ENCODE data around the gene BAZ2B. TPM values are rescaled to one million over a fixed set of nuclear protein-coding genes. Genes with fewer than 3 reads are reported as not detected.
"Not testable (repeated sequence)": the region's sequence is repeated elsewhere in the genome, so short reads cannot be mapped to it uniquely, and the experiment has no call there.

Gene BAZ2B
- total RNA-seq, 3 donors from 2014 or later = 5.0 to 6.7 (median 5.1) TPM

DNA sequence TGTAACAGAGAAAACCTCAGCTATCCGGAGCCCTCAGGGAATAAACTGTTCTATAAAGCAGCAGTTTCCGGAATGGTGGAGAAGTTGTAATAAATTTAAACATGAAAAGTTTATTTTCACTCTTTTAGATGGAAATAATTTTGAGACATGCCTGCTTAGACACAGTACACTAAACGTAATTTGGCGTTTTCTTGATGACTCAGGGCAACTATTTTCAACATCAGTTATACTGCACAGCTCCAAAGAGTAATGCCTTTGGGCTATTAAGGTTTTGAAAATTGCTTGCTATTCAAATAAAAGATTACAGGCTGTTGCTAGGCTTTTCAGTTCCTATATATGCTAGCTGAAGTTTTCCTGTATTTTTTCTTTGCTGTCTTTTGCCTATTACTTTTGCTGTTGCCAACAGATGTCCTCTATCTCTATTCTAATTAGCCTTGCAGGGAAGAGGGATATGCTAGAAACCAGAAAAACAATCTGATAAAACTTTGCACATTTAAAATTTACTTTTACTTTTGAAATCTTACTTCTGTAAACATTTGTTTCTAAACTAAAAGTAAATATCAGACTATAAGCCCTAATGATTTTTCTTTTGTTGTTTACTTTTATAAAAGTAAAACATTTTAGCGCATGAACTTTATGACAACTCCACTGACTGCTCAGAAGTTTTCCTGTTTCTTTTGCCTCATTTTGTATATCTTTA, 216.5 kb downstream of the BAZ2B start:
- Mint-ChIP-seq H3K36me3 (ENCODE audit: insufficient read depth) (peaks cover 14% of the 10 kb centered on the region), H3K4me3 (no peak overlapping the region), H3K9me3 (no peaks in the 10 kb centered on the region), H3K4me1 (ENCODE audit: low read depth) (no peaks in the 10 kb centered on the region), H3K27me3 (ENCODE audit: low read depth) (no peaks in the 10 kb centered on the region)
- no peak for DNase-seq
- no peak for ATAC-seq

DNA sequence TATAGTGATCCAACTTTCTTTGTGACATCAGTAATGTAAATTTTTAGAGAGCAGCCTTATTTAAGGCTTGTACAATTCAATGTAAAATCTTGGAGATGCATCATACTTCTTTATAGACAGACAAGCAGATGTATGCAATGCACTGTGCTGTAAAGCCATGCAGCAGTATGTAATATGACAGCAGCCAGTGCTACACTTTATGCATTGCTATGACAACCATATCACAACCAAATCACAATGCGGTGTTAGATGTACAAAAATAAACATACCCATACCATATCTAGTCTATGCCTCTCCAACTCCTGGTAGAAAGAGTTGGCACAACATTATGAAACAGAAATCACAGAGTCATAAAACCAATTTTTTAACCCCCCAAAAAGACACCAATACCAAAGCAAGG, 219.5 kb downstream of the BAZ2B start:
- Mint-ChIP-seq H3K4me1 (ENCODE audit: low read depth) (no peaks in the 10 kb centered on the region), H3K27me3 (ENCODE audit: low read depth) (no peaks in the 10 kb centered on the region), H3K36me3 (ENCODE audit: insufficient read depth) (peaks cover 15% of the 10 kb centered on the region), H3K9me3 (no peaks in the 10 kb centered on the region), H3K4me3 (no peak overlapping the region)
- ATAC-seq (no peak), DNase-seq (no peak)

DNA sequence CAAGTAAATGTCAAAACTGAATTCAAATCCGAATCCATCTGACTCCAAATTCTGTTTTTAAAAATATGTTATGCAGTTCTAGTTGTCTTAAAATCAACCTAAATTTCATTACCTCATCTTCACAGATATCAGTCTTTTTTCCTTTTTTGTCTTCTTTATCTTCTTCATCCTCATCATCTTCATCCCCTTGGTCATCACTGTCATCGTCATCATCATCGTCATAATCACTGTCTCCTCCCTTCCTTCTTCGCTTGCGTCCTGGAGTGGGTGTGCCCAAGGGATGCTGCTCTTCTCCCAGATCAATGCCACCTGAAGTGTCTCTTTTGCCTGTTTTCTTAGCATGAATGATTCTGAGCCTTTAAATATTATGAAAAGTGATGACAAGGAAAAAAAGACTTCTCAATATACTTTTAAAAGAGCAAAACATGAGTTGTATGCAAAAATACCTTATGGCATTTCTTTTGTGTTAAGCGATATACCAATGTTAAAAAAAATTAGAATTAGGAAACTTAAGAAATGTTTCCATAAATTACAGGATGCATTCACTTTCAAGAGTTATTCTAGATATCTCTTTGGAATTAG, 233.8 kb downstream of the BAZ2B start:
- Mint-ChIP-seq H3K4me3 (no peak overlapping the region), H3K36me3 (ENCODE audit: insufficient read depth) (peaks cover 16% of the 10 kb centered on the region), H3K4me1 (ENCODE audit: low read depth) (no peaks in the 10 kb centered on the region), H3K9me3 (no peaks in the 10 kb centered on the region), H3K27me3 (ENCODE audit: low read depth) (no peaks in the 10 kb centered on the region)
- ATAC-seq (no peak), DNase-seq (no peak)

DNA sequence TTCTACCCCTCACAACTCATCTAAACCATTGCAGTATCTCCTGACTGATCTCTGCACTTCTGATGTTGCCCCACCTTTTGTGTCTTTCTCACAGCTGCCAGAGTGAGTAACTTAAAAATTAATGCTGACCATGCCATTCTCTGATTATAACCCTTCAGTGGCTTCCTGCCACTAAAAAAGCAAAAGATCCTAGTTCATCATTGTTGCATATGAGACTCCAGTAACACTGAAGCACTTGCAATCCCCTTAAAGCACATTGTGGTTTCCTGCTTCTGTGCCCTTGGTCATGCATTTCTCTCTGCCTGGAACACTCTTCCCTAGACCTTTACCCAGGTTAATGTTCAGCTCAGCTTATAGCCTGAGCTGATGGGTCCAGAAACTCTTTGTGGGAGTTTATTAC, 234.8 kb downstream of the BAZ2B start:
- no peak for DNase-seq
- Mint-ChIP-seq H3K4me1 (ENCODE audit: low read depth) (no peaks in the 10 kb centered on the region), H3K9me3 (no peaks in the 10 kb centered on the region), H3K36me3 (ENCODE audit: insufficient read depth) (peaks cover 15% of the 10 kb centered on the region), H3K27me3 (ENCODE audit: low read depth) (no peaks in the 10 kb centered on the region), H3K4me3 (no peak overlapping the region)
- ATAC-seq = no peak

DNA sequence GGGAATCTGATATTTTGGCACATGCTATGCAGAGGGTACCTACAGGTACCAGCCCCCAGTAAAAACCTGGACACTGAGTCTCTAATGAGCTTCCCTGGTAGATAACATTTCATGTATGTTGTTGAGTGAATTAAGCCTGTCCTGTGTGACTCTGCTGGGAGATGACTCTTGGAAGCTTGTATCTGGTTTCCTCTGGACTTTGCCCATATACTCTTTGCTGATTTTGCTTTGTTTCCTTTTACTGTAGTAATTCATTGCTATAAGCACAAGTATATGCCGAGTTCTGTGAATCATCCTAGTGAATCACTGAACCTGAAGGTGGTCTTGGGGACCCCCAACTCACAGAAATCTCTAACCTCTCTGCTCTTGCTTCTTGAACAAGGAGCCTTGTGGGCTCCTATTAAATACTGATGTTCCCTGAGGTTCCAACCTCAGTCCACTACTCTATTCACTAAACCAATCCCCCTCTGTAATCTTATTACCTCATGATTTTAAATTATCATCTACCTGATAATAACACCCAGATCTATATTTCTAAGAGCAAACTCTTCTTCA, 235.6 kb downstream of the BAZ2B start:
- DNase-seq (no peak), ATAC-seq (no peak)
- Mint-ChIP-seq H3K36me3 (ENCODE audit: insufficient read depth) (peaks cover 13% of the 10 kb centered on the region), H3K27me3 (ENCODE audit: low read depth) (no peaks in the 10 kb centered on the region), H3K4me3 (no peak overlapping the region), H3K4me1 (ENCODE audit: low read depth) (no peaks in the 10 kb centered on the region), H3K9me3 (no peaks in the 10 kb centered on the region)

DNA sequence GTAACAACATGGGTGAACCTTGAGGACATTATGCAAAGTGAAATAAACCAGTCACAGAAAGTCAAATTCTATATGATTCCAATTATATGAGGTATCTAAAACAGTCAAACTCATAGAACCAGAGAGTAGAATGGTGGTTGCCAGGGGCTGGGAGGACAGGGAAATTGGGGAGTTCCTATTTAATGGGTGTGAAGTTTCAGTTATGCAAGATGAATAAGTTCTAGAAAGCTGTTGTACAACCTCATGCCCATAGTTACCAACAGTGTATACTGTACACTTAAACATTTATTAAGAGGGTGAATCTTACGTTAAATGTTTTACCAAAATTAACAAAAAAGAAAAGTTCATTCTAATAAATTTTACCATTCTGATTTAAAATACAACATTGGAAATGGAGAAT, 237.2 kb downstream of the BAZ2B start:
- Mint-ChIP-seq H3K9me3 (no peaks in the 10 kb centered on the region), H3K4me1 (ENCODE audit: low read depth) (no peaks in the 10 kb centered on the region), H3K4me3 (no peak overlapping the region), H3K27me3 (ENCODE audit: low read depth) (no peaks in the 10 kb centered on the region), H3K36me3 (ENCODE audit: insufficient read depth) (peaks cover 12% of the 10 kb centered on the region)
- ATAC-seq (no peak), DNase-seq (no peak)

DNA sequence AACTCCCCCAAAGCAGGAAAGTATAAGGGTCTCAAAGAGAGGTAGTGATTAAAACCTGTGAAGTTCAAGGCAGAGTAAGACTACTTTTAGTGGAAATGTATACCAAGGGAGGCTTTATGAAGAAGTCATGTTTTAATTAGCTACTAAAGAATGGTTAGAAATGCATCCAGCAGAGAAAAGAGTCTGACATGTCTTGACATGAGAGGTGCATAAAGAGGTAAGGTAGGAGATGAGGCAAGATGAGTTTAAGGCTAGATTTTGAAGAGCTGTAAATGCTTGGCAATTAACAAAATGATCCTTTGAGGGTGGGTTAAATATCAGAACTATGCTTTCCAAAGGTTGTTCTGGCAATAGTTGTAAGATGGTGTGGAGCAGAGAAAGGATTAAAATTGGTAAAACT, 241.1 kb downstream of the BAZ2B start:
- ATAC-seq (no peak), DNase-seq (no peak)
- Mint-ChIP-seq H3K27me3 (ENCODE audit: low read depth) (no peaks in the 10 kb centered on the region), H3K4me1 (ENCODE audit: low read depth) (no peaks in the 10 kb centered on the region), H3K36me3 (ENCODE audit: insufficient read depth) (peaks cover 20% of the 10 kb centered on the region), H3K9me3 (no peaks in the 10 kb centered on the region), H3K4me3 (no peak overlapping the region)

DNA sequence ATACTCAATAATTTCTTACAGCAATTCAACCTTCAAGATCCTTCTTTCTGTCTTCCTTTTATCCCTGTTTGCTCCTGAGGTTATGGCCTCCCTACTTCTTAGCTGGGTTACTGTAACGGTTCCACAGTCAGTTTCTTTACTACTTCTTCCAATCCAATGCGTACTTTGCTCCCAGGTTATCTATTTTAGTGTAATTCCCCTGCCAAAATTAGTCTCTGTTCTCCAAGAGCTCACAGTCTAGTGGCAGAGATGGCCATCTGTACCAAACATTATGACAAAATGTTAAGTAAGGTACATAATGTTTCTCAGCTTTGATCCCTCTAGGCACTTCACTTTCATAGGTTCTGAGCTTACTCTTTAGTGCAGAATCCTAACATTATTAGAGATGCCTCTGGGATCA, 244.8 kb downstream of the BAZ2B start:
- Mint-ChIP-seq H3K9me3 (no peaks in the 10 kb centered on the region), H3K4me3 (no peak overlapping the region), H3K27me3 (ENCODE audit: low read depth) (no peaks in the 10 kb centered on the region), H3K4me1 (ENCODE audit: low read depth) (no peaks in the 10 kb centered on the region), H3K36me3 (ENCODE audit: insufficient read depth) (peaks cover 30% of the 10 kb centered on the region)
- ATAC-seq (no peak), DNase-seq (no peak)

DNA sequence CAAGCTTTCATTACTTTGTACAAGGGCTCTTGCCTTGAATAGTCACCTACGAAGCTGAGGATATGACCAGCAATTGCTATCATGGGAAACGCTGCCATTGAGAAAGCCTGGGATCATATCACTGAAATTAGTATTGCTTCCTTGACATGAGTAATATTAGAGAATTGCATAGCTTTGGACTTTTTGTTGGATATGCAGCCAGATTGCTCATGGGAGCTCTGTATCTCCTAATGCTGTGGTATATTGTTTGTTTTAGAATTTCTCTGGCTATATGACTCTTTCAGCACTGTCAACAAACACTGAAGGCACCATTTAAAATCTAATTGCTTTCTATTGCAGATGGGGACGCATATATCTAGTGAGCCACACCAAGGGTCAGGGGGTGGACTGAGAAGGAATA, 249.8 kb downstream of the BAZ2B start:
- Mint-ChIP-seq H3K9me3 (no peaks in the 10 kb centered on the region), H3K4me3 (no peak overlapping the region), H3K27me3 (ENCODE audit: low read depth) (no peaks in the 10 kb centered on the region), H3K4me1 (ENCODE audit: low read depth) (no peaks in the 10 kb centered on the region), H3K36me3 (ENCODE audit: insufficient read depth) (peaks cover 47% of the 10 kb centered on the region)
- ATAC-seq = no peak
- no peak for DNase-seq

DNA sequence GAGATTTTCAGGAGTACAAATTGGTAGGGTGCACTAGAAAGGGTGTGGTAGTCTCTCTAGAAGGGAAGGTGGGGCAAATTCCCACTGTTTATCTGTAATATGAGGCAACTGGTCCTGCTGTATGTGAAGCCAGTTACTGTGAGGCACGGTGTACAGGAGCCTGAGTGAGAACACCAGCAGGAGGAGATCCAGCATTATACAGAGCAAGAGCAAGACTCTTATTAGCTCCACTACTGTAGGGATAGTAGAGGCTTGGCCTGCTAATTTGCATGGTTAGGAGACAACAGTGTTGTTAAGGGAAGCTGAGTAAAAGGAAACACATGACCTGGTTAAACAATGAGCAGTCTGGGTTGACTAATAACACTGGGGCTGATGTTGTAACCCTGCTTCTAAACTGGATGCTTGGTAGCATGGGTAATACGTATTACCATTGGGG, 253.5 kb downstream of the BAZ2B start:
- ATAC-seq = no peak
- Mint-ChIP-seq H3K4me1 (ENCODE audit: low read depth) (no peaks in the 10 kb centered on the region), H3K36me3 (ENCODE audit: insufficient read depth) (peaks cover 36% of the 10 kb centered on the region)

DNA sequence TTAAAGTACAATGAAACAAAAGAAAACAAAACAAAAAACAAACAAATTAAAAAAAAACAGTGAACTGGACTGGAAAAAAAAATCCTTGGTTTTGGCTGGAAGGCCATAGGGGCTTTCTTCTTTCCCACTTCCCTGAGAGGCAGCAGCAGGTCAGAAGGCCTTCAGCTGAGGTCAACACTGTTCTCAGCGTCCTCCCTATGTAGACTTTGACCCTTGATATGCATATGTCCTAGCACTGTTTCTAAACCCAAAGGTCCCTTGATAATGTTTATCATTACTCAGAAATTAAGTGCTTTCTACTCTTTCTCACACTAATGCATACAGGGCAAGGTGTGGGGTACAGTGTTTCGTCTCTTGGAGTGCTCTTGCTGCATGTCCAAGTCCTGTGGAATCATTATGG, 254.3 kb downstream of the BAZ2B start:
- Mint-ChIP-seq H3K4me1 (ENCODE audit: low read depth) (no peaks in the 10 kb centered on the region), H3K36me3 (ENCODE audit: insufficient read depth) (peaks cover 37% of the 10 kb centered on the region), H3K27me3 (ENCODE audit: low read depth) (no peaks in the 10 kb centered on the region), H3K9me3 (no peaks in the 10 kb centered on the region), H3K4me3 (no peak overlapping the region)
- DNase-seq (no peak), ATAC-seq (no peak)

More for the DNA sequence above, 253.5 kb downstream of the BAZ2B start:
- H3K27me3 Mint-ChIP-seq (ENCODE audit: low read depth) = no peaks in the 10 kb centered on the region
- DNase-seq = no peak
- H3K9me3 Mint-ChIP-seq = no peaks in the 10 kb centered on the region
- H3K4me3 Mint-ChIP-seq = no peak overlapping the region

DNA sequence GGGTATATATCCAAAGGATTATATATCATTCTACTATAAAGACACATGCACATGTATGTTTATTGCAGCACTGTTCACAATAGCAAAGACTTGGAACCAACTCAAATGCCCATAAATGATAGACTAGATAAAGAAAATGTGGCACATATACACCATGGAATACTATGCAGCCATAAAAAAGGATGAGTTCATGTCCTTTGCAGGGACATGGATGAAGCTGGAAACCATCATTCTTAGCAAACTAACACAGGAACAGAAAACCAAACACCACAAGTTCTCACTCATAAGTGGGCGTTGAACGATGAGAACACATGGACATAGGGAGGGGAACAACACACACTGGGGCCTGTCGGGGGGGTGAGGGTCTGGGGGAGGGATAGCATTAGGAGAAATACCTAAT, 254.7 kb downstream of the BAZ2B start:
- H3K36me3 Mint-ChIP-seq (ENCODE audit: insufficient read depth) = peaks cover 40% of the 10 kb centered on the region
- H3K9me3 Mint-ChIP-seq; ATAC-seq; H3K27me3 Mint-ChIP-seq (ENCODE audit: low read depth); H3K4me1 Mint-ChIP-seq (ENCODE audit: low read depth); DNase-seq; H3K4me3 Mint-ChIP-seq: not testable (repeated sequence)

DNA sequence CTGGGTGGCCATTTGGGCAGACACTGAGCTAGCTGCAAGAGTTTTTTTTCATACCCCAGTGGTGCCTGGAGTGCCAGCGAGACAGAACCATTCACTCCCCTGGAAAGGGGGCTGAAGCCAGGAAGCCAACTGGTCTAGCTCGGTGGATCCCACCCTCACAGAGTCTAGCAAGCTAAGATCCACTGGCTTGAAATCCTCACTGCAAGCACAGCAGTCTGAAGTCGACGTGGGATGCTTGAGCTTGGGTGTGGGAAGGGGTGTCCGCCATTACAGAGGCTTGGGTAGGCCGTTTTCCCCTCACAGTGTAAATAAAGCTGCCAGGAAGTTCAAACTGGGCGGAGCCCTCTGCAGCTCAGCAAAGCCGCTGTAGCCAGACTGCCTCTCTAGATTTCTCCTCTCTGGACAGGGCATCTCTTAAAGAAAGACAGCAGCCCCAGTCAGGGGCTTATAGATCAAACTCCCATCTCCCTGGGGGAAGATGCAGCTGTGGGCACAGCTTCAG, 260.2 kb downstream of the BAZ2B start:
- Mint-ChIP-seq H3K4me1 (ENCODE audit: low read depth) (no peaks in the 10 kb centered on the region), H3K27me3 (ENCODE audit: low read depth) (no peaks in the 10 kb centered on the region), H3K36me3 (ENCODE audit: insufficient read depth) (peaks cover 20% of the 10 kb centered on the region), H3K4me3 (no peak overlapping the region), H3K9me3 (no peaks in the 10 kb centered on the region)
- ATAC-seq (no peak), DNase-seq (no peak)

DNA sequence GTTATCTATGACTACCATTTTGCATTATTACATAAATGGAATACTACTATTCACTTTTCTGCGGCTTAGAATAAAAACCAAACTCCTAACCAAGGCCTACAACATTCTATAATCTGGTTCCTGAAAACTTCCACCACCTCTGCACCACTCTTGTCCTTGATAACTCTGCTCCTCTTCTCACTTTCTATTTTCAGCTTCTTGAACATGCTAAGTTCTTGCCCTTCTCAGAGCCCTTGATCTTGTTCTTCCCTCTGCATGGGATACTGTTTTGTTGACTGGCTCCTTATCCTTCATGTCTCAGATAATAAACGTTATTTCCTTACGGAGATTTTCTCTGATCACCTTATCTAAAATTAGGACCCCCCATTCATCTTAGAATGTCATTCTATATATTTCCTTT, 264.4 kb downstream of the BAZ2B start:
- DNase-seq (no peak), ATAC-seq (no peak)
- no peaks in the 10 kb centered on the region for H3K27me3 Mint-ChIP-seq (ENCODE audit: low read depth)
- no peaks in the 10 kb centered on the region for H3K9me3 Mint-ChIP-seq
- no peaks in the 10 kb centered on the region for H3K4me1 Mint-ChIP-seq (ENCODE audit: low read depth)
- peaks cover 20% of the 10 kb centered on the region for H3K36me3 Mint-ChIP-seq (ENCODE audit: insufficient read depth)
- H3K4me3 Mint-ChIP-seq = no peak overlapping the region

DNA sequence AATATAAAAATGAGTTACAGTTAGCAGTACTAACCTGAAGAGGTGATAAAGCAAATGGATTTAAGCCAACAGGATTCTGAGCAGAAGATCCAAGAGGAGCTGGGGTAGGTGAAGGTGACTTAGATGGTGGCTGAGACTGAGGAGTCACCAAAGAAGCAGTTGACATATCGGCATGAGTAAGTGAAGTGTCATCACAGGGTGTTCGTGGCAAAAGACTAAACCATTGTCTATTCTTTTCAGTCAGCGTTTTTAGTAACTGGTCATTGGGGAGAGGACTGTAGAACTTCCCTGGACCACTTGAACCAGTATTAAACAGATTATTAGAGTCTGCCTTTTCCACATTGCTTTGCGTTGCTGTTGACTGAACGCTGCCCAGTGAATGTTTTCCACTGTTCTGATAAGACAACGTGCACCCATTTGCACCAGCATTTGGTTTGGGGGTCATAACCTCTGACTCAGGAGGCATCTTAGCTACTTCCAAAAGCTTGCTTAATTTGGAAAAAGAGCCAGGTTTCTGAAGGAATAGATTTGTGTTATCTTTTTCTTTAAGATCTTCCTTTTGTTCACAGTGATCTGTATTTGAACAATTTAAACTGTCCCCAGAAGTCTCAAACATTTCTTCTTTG, 266.6 kb downstream of the BAZ2B start:
- no peaks in the 10 kb centered on the region for H3K4me1 Mint-ChIP-seq (ENCODE audit: low read depth)
- no peaks in the 10 kb centered on the region for H3K9me3 Mint-ChIP-seq
- no peaks in the 10 kb centered on the region for H3K27me3 Mint-ChIP-seq (ENCODE audit: low read depth)
- no peak for DNase-seq
- ATAC-seq = no peak
- H3K4me3 Mint-ChIP-seq = no peak overlapping the region
- H3K36me3 Mint-ChIP-seq (ENCODE audit: insufficient read depth) = peaks cover 7% of the 10 kb centered on the region

Measured in activated T-cell treated with anti-CD3 and anti-CD28 coated beads, Interleukin-2, amount 50 U/mL, for 4 hours (primary cell).